HS-27A (cell line): ENCODE measurements around the gene SLC38A8.

Experiments used
- DNase-seq: peaks from one replicate; pipeline ENCODE4 v3.0.0-alpha.2; 2012; ENCODE audit warnings: low read depth, missing footprints

Gene SLC38A8

GRCh38 chr16:84031556-84031955 lies 11.0 kb downstream of the SLC38A8 start:
- DNase-seq = no peak

- no peak for DNase-seq
These were observed 13.1 kb downstream of the SLC38A8 start for GRCh38 chr16:84029297-84030047.

GRCh38 chr16:84027625-84028024 lies 15.0 kb downstream of the SLC38A8 start:
- DNase-seq = no peak

GRCh38 chr16:84026606-84027005 lies 16.0 kb downstream of the SLC38A8 start:
- DNase-seq = no peak

- peak; percentile 27 for DNase-seq
These were observed 17.7 kb downstream of the SLC38A8 start for GRCh38 chr16:84024854-84025253.

- DNase-seq = no peak
These were observed 20.0 kb downstream of the SLC38A8 start for GRCh38 chr16:84022644-84023043.

- no peak for DNase-seq
These were observed 21.1 kb downstream of the SLC38A8 start for GRCh38 chr16:84021488-84021887.

- DNase-seq = no peak
These were observed 22.2 kb downstream of the SLC38A8 start for GRCh38 chr16:84020353-84020752.

- DNase-seq = no peak
These were observed 23.9 kb downstream of the SLC38A8 start for GRCh38 chr16:84018710-84019109.

- DNase-seq = no peak
These were observed 26.1 kb downstream of the SLC38A8 start for GRCh38 chr16:84016477-84016876.

GRCh38 chr16:84015399-84015798 lies 27.2 kb downstream of the SLC38A8 start:
- DNase-seq = no peak

- no peak for DNase-seq
These were observed 27.8 kb downstream of the SLC38A8 start for GRCh38 chr16:84014570-84015327.

GRCh38 chr16:84013787-84014569 lies 28.6 kb downstream of the SLC38A8 start:
- peak; percentile 59 for DNase-seq

GRCh38 chr16:84009282-84009681 lies 33.3 kb downstream of the SLC38A8 start:
- no peak for DNase-seq

- DNase-seq = no peak
These were observed 34.6 kb downstream of the SLC38A8 start for GRCh38 chr16:84007965-84008364.

- DNase-seq = no peak
These were observed 35.1 kb downstream of the SLC38A8 start for GRCh38 chr16:84007520-84007919.

- DNase-seq = no peak
These were observed 37.2 kb downstream of the SLC38A8 start for GRCh38 chr16:84005391-84005790.

- no peak for DNase-seq
These were observed 38.2 kb downstream of the SLC38A8 start for GRCh38 chr16:84004442-84004841.

GRCh38 chr16:84003038-84003437 lies 39.6 kb downstream of the SLC38A8 start:
- DNase-seq = no peak

- DNase-seq = no peak
These were observed 40.9 kb downstream of the SLC38A8 start for GRCh38 chr16:84001726-84002125.

GRCh38 chr16:84000989-84001642 lies 41.5 kb downstream of the SLC38A8 start:
- DNase-seq = no peak

GRCh38 chr16:83998091-83998490 lies 44.5 kb downstream of the SLC38A8 start:
- DNase-seq = no peak
